ENCODE measurements around the gene ARL10.

The ARL10 gene, protein sequence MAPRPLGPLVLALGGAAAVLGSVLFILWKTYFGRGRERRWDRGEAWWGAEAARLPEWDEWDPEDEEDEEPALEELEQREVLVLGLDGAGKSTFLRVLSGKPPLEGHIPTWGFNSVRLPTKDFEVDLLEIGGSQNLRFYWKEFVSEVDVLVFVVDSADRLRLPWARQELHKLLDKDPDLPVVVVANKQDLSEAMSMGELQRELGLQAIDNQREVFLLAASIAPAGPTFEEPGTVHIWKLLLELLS

DNA sequence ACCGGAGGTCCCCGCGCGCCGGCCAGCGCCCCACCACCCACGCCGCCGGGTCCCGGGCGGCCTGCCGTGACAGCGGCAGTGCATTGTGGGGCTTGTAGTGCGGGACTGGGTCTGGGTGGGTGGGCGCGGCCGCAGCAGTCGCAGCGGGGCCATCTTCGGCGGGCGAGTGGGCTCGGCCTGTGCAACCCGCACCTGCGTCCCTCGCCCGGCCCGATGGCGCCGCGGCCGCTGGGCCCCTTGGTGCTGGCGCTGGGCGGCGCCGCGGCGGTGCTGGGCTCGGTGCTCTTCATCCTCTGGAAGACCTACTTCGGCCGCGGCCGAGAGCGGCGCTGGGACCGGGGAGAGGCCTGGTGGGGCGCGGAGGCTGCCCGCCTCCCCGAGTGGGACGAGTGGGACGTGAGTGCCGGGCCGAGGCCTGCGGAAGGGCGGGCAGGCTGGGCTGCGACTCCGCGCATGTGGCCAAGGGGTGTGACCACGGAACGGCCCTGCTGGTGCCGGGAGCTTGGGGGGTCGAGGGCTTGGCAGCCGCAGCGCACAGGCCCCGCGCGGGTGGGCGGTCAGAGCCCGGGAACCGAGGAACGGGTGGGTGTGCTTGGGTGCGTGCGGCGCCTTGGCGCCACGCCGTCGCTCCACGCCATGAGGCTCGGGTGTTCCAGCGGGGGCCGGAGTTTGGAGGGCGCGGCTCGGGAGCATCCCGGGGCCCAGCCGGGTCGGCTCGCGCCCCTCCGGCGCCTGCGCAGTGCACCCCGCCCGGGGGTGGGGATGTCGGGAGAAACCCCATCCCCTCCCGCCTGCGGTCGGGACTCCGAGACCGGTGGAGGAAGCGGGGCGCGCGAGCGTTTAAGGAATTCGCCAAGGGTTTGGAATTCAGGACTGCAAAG, at the start of gene ARL10:
Gene ARL10, plus strand, starts transcription at position 137 of the 881 bp plus-strand sequence. Its CDS starts 77 bp downstream, at position 214.
- DNase-seq (ENCODE audit: low read depth) = peak; percentile 50

DNA sequence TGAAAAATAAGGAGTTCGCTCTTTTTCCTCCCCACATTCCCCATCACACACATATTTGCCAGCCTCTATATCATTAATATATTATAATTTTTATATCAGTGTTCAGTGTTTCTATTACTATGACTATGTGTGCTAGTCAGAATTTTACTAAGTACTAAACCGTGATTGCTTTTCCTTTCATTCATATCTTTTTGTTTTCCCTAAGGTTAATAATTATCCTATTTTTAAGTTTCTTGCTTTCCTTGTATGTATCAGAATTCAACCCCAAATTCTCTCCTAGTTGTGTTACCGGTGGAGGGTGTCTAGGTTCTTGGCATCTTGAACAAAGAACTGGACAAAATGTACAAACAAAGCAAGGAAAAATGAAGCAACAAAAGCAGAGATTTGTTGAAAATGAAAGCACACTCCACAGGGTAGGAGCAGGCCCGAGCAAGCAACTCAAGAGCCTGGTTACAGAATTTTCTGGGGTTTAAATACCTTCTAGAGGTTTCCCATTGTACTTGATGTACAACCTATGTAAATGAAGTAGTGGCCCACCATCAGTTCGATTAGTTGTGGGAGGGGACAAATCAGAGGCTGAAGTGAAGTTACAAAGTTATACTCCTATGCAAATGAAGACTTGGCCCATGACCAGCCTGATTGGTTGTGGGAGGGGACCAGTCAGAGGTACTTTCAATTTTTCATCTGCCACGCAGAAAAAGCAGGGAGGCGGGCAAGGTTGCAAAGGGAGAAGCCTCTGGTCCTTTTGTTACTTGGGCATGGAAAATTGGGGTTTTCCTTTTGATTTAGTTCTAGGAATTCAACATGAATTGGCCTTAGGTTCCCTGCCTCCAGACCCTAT, 47.5 kb upstream of the ARL10 start:
- no peak for DNase-seq (ENCODE audit: low read depth)

DNA sequence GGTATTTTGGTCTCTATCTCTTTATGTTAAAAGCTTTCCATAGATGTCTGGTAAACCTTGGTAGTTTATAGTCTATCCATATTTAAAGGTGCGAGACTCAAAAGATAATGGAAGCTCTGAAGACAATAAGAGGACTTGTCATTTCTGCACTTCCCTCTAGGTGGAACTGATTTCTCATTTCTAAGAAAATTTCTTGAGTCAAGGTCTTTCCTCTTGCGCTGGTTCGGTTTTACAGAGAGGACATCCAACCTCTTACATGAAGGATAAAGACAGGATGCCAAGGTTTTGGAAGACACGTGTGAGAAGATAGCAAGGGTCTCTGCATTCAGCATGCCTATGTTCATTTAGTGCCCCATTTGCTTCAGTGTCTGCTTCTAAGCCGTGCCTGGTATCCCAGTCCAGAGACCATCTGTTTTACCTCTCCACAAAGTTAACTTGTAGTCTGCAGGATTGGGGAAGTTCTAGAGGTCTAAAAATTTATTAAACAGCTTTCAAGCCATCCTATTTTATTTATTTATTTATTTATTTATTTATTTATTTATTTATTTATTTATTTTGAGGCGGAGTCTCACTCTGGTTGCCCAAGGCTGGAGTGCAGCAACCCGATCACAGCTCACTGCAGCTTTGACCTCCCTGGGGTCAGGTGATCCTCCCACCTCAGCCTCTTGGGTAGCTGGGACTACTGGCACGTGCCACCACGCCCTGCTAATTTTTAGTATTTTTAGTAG, 45.3 kb upstream of the ARL10 start:
- DNase-seq (ENCODE audit: low read depth) = no peak

DNA sequence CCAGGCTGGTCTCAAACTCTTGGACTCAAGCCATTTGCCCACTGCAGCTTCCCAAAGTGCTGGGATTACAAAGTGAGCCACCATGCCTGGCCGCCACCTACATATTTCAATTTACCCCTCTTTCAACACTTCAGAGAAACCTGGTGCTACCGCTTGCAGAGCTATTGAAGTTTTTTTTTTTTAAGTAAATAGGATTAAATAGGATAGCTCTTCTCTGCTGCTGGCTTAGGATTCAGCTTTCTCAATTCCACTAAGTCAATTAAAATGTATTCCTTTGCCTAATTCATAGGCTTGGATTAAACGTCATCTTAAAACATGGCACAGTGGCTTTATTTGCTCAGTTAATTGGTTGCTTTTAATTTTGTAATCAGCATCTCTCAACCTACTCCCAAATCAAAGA, 44.7 kb upstream of the ARL10 start:
- DNase-seq (ENCODE audit: low read depth) = no peak

DNA sequence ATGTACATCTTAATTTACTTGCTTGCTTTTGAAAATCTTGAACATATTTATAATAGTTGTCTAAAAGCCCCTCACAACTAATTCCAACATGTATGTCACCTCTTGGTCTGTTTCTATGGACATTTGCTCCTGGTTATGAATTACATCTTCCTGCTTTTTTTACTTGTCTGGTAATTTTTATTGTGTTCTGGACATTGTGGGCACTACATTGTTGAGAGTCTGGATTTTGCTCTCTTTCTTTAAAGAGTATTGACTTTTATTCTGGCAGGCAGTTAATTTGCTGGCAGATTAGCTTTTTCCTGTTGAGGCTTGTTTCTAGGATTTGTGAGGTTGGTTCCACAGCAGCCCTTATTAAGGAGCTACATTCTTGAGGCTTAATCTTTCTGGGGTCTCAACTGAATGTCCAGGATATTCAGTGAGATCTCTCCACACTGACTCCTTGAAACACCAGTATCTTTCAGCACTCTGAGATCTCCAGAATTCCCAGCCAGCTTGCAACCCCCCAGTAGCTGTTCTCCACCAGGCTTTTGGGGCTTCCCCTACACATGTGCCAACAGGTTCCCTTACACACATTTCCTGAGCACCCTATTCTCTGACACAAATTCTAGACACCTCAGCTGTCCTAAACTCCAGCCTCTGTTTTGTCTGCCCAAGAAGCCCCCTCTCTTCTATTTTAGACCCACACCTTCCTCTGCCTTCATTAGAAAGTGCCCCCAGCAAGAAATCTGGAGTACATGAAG, 31.1 kb upstream of the ARL10 start:
- no peak for DNase-seq (ENCODE audit: low read depth)

DNA sequence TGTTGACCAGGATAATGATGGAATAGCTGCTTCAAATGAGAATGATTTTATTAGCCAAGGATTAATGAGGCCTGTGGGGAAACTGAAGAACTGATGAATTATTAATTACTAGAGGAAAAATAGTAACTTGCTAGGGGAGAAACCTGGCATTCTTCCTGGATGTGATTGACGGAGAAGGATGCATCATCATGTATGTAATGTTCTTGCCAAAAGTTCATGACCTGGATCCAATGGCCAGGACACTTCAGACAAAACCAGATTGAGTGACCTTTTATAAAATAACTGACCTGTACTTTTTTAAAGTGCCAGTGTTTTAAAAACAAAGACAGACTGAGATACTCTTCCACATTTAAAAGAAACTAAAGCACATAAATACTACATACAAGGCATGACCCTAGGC, 27.4 kb upstream of the ARL10 start:
- DNase-seq (ENCODE audit: low read depth) = peak; percentile 11

DNA sequence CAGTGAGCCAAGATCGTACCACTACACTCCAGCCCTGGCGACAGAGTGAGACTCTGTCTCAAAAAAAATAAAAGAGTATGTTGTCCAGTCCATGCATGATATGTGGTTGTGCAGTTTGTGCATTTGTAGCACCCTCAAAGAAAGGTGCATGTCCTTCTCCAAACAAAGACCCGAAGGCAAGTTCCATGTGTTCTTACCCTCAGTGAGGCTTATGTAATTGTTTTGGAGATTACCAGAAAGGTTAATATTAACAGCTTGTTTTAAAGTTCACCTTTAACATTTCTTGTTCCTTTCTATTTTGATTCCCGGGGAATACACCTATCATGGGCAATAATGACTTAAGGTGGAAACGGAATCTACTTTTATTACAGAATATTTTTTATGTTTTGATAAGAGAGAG, 26.0 kb upstream of the ARL10 start:
- no peak for DNase-seq (ENCODE audit: low read depth)

DNA sequence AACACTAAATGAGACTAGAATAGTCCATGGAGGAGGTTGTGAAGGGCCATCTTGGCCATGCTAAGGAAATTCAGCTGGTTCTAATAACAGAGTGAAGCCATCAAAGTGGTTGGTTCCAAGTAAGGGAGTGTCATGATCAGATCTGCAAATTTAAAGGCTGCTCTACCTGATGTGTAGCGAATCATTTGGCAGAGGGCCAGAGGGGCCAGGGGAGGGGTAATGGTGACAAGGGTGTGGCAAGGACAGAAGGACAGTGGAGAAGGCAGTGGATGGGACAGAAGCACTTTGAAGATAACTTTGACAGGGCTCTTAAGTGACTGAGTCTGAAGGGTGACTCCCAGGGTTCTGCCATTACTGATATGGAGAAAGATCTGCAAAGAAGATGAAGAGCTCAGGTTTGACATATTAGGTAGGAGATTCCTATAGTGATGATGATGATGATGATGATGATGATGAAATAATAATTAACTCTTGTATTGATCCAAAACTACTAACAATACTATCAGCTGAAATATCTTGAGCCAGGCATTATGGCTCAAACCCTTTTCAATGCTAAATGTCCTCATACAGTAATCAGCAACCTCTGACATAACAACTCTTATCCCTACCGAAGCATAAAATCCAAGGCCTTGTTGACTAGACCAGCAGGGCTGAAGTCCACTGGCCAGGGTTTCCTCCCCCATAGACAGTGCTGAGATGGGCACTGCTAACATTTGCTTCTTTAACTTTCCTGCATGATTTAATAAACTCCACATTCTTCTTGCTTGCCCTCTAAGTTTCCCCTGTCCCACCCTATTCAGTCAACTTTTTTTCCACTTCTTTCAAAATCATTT, 23.7 kb upstream of the ARL10 start:
- no peak for DNase-seq (ENCODE audit: low read depth)

DNA sequence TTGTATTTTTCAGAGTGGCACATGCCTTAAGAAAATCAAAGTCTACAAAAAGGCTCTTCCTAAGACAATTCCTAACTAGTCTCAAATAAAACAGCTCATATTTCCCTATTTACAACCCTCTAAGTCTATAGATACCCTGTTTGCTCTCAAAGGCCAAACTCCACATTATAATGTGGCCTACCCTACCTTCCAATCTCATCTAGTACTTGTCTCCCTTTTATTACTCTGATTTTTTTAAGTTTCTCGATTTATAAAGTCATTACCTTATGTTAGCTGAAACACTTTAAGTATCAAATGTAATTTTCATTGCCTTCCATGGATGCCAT, 23.2 kb upstream of the ARL10 start:
- DNase-seq (ENCODE audit: low read depth) = no peak

DNA sequence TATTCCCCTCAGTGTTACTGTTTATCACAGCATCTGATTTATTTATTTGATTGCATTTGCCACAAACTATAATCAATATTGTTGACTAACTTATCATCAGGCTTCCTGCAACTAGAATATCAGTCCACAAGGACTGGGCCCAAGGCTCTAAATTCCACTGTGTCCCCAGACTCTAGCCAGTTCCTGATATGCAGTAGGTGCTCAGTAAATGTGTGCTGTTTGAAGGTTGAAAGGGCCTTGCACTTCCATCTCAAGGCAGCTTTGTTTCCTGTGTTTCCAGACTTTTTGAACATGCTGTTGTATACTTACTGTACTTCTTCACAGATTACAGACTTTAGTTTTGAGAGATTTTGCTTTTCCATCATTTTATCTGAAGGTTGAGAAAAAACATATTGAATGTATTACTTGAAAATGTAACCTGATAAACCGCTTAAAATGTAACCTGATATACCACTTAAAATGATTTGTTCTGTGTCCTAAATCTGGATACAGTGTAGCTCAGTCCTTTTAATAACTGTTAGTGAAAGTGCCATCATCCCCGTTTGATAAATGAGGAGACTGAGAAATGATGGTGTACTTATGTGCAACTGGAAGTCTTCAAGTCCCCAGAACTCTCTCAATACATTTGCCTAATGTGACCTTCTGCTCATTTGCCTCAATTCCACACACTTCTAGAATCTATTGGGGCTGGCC, 22.4 kb upstream of the ARL10 start:
- DNase-seq (ENCODE audit: low read depth) = peak; percentile 16

DNA sequence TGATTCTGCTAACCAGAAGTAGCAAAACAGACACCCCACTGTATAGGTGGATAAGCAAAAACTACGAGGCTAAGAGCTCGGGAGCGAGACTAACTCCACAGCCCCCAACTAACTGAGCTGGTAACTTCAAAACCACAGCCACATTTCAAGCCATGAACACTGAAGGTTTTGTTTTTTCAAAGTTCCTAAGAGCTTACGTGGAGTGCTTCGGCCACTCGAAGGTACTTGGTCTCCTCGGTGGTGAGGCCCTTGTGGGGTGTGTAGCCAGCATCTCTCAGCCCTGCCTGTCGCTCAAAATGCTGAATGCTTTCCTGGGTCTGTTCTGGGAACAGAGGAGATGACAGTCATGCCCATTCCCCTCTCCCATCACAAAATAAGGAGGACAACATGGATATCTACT, 14.9 kb upstream of the ARL10 start:
- no peak for DNase-seq (ENCODE audit: low read depth)

DNA sequence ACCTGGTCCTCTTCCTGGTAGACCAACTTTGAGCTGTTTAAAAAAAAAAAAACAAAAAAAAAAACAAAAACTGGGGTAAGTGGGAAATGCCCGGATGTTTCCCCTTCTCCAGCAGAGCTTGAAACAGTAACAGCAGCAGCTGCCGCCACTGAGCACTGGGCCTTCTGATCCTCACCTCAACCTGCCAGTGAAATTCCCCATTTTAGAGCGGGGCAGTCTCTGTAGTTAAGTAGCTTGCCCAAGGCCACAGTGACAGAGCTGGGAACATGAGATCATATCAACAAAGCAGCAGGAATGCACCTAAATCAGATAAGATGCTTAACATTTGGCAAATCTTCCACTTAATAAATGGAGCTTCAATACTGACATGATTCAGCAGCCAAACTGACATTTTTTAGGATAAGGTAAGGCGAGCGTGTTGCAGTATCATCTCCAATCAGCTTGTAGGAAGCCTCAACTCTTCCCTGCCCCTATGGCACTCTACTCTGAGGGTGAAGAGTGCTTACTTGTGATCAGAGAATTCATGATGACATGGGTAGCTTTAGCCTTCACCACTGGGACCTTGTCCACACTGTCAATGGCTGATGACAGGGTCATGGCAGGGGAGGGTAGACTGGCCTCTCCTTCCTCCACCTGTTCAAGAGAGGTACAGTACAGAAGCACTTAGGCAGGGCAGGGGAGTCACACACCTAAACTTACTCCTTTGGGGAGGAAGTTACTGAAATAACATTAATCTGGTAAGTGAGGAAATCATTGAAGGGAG, 13.0 kb upstream of the ARL10 start:
- DNase-seq (ENCODE audit: low read depth) = no peak

DNA sequence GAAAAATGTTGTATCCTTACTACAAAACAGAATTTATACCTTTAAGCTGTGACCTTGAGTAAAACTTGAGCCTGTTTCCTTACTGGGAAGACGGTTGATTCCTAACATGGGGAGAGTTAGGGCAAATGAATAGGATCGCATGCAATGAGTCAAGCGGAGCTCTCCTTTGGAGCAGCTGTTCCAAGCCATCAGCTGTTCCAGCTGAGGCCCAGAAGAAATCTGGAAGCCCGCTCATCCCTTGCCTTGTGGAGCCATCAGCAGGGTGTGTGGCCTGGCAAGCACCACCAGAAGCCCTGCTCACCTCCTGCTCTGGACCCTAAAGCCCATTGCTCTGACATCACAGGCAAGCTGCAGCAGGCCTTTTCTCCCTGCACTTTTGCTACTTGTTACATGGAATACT, 11.8 kb upstream of the ARL10 start:
- DNase-seq (ENCODE audit: low read depth) = no peak

DNA sequence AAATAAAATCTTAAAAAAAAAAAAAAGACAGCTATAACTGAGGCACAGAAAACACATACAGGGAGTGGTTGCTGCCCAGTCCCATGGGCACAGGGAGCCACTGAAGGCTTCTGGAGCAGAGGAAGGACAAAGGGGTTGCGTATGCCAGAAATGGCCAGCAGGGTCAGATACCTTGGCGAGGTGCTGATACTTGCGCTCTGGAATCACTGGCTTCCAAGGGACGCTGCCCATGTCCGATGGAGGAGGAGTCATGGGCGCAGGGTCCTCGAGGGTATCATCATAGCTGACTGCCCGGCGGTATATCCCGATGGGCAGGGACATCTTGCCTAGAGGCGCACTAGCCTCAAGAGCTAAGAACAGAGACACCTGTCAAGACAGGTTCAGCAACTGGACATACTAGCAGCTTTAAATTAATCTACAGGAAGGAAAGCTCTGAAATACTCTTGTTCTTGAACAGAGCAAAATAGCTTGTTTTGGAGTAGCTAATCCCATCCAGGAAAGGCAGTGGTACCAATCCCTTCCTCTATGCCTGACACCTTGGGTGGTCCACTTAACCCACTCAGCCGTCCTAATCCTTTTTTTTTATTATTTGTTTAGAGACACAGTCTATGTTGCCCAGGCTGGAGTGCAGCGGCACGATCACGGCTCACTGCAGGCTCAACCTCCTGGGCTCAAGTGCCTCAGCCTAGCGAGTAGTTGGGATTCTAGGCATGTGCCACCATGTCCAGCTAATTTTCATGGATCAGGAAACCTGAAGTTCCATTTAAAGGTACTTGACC, 9.7 kb upstream of the ARL10 start:
- no peak for DNase-seq (ENCODE audit: low read depth)

DNA sequence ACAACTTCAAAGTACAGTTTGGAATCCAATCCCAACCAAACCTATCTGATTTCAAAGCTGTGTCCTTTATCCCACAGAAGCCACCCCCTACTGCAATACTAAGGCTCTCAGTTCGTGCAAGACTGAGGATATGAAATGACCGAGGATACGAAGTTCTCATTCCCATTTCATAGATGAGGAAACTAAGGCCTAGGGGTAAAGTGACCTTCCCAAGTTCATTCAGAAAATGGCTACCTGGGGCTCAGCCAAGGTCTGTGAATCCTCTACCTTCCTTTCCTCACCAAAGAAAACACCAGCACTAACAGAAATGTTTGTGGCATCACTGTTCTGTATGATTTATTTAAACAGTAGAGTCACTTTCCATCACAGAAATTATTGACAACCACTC, 9.1 kb upstream of the ARL10 start:
- no peak for DNase-seq (ENCODE audit: low read depth)

DNA sequence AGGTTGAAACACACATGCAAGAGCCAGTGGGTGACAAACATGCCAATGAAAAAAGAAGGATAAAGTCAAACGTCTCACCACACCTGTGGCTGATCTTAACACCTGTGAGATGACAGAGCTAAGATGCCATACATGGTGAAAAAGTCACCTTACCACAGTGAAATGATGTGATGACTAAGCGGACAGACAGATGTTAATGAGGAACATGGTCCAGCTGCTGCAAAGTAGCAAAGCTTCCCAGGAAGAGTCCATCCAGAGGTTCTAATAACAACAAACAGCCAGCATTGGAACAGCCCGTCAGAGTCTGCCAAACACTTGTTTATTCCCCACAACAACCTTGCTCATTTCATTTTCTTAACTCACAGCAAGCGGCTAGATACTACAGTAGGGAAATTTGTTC, 5.6 kb upstream of the ARL10 start:
- peak; percentile 15 for DNase-seq (ENCODE audit: low read depth)

DNA sequence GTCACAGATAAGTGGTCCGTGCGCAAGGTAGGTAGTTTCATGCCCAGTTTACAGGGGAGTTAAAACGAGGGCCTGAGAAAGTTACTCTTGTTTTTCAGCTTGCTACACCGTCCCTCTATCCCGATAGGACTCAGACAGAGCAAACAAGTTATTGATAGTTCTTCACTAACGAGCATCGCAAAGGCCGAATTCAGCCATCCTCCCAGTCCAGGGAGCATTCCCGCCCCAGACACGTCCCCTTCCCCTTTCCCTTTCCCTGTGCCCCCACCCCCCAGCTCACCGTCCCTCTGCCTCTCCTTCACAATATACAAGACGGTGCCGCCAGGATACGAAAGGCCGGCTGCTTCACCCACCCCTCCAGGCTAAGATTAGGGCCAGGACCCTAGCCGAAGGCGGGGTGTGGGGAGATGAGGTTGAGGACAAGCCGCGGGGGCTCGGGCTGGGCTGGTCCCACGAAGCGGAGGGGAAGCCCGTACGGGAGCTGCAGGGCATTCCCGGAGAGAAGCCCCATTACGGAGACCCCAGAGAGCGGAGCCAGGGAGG, 4.3 kb upstream of the ARL10 start:
- no peak for DNase-seq (ENCODE audit: low read depth)
